ENCODE data around the gene CIB2.

- TF ChIP-seq, protein P1, sequence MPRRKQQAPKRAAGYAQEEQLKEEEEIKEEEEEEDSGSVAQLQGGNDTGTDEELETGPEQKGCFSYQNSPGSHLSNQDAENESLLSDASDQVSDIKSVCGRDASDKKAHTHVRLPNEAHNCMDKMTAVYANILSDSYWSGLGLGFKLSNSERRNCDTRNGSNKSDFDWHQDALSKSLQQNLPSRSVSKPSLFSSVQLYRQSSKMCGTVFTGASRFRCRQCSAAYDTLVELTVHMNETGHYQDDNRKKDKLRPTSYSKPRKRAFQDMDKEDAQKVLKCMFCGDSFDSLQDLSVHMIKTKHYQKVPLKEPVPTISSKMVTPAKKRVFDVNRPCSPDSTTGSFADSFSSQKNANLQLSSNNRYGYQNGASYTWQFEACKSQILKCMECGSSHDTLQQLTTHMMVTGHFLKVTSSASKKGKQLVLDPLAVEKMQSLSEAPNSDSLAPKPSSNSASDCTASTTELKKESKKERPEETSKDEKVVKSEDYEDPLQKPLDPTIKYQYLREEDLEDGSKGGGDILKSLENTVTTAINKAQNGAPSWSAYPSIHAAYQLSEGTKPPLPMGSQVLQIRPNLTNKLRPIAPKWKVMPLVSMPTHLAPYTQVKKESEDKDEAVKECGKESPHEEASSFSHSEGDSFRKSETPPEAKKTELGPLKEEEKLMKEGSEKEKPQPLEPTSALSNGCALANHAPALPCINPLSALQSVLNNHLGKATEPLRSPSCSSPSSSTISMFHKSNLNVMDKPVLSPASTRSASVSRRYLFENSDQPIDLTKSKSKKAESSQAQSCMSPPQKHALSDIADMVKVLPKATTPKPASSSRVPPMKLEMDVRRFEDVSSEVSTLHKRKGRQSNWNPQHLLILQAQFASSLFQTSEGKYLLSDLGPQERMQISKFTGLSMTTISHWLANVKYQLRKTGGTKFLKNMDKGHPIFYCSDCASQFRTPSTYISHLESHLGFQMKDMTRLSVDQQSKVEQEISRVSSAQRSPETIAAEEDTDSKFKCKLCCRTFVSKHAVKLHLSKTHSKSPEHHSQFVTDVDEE (CRISPR knock-in tag; IDR thresholded peaks at IDR 0.05) = no peak
- no peak for TF ChIP-seq PATZ1 (CRISPR knock-in tag; IDR thresholded peaks at IDR 0.05; ENCODE audit: borderline replicate concordance)
- TF ChIP-seq ZFP30 (CRISPR knock-in tag; IDR thresholded peaks at IDR 0.05) = no peak
- no peak for TF ChIP-seq CSRNP3 (CRISPR knock-in tag; IDR thresholded peaks at IDR 0.05)
- TF ChIP-seq, protein P2, sequence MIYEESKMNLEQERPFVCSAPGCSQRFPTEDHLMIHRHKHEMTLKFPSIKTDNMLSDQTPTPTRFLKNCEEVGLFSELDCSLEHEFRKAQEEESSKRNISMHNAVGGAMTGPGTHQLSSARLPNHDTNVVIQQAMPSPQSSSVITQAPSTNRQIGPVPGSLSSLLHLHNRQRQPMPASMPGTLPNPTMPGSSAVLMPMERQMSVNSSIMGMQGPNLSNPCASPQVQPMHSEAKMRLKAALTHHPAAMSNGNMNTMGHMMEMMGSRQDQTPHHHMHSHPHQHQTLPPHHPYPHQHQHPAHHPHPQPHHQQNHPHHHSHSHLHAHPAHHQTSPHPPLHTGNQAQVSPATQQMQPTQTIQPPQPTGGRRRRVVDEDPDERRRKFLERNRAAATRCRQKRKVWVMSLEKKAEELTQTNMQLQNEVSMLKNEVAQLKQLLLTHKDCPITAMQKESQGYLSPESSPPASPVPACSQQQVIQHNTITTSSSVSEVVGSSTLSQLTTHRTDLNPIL (CRISPR knock-in tag; IDR thresholded peaks at IDR 0.05; ENCODE audit: low read depth) = no peak
- no peak for TF ChIP-seq ZNF565 (CRISPR knock-in tag; conservative IDR thresholded peaks at IDR 0.05; ENCODE audit: low read depth)
- TF ChIP-seq TCF4 (CRISPR knock-in tag; IDR thresholded peaks at IDR 0.05; ENCODE audit: borderline replicate concordance) = no peak
- no peak for TF ChIP-seq ZFP3 (CRISPR knock-in tag; IDR thresholded peaks at IDR 0.05)
- no peak for TF ChIP-seq ZC3H10 (CRISPR knock-in tag; IDR thresholded peaks at IDR 0.05)
- TF ChIP-seq PPARA (CRISPR knock-in tag; IDR thresholded peaks at IDR 0.05; ENCODE audit: borderline replicate concordance) = no peak
- TF ChIP-seq GLIS3 (CRISPR knock-in tag; IDR thresholded peaks at IDR 0.05) = no peak
- no peak for TF ChIP-seq OSR1 (CRISPR knock-in tag; IDR thresholded peaks at IDR 0.05)
- no peak for TF ChIP-seq RARB (CRISPR knock-in tag; IDR thresholded peaks at IDR 0.05)
- TF ChIP-seq BACH2 (CRISPR knock-in tag; IDR thresholded peaks at IDR 0.05; ENCODE audit: borderline replicate concordance) = no peak
Measured at GRCh38 chr15:78167227-78167888, 36.1 kb upstream of the CIB2 start.
